ACC112 (cell line): ENCODE results near the gene NR4A3.
A peak's percentile ranks its signal among the peaks of the same experiment; 100 is the strongest.
"Not testable (repeated sequence)": the region's sequence is repeated elsewhere in the genome, so short reads cannot be mapped to it uniquely, and the experiment has no call there.

ENCODE experiments used
- H2AFZ ChIP-seq: fragments of 200-600 bp; sonication (generic); one replicate; pipeline ENCODE4 v1.6.0; 2017; ENCODE audit warnings: antibody characterized with exemption, low read length; ENCODE audit not compliant: unreplicated experiment
- H3K27ac ChIP-seq: fragments of 200-600 bp; sonication (generic); 2 replicates; pipeline ENCODE4 v1.5.1; 2014; ENCODE audit warnings: low read depth, mild to moderate bottlenecking, antibody characterized with exemption, low read length, moderate library complexity
- H3K27me3 ChIP-seq: fragments of 200-600 bp; sonication (generic); 2 replicates; pipeline ENCODE4 v1.6.1; 2014; ENCODE audit warnings: mild to moderate bottlenecking, antibody characterized with exemption, low read length, moderate library complexity, mixed read lengths; ENCODE audit not compliant: insufficient read depth
- H3K36me3 ChIP-seq: fragments of 200-600 bp; sonication (generic); 2 replicates; pipeline ENCODE4 v1.6.1; 2016; ENCODE audit warnings: mild to moderate bottlenecking, antibody characterized with exemption, low read length, moderate library complexity, mixed read lengths; ENCODE audit not compliant: insufficient read depth
- H3K4me1 ChIP-seq: fragments of 200-600 bp; sonication (generic); one replicate; pipeline ENCODE4 v1.6.1; 2016; ENCODE audit warnings: low read length, mixed read lengths; ENCODE audit not compliant: insufficient read depth, unreplicated experiment, control insufficient read depth
- H3K4me3 ChIP-seq: fragments of 200-600 bp; sonication (generic); 2 replicates; pipeline ENCODE4 v1.5.1; 2014; ENCODE audit warnings: mild to moderate bottlenecking, low read depth, low read length
- H3K79me2 ChIP-seq: fragments of 200-600 bp; sonication (generic); one replicate; pipeline ENCODE4 v1.6.0; 2016; ENCODE audit warnings: low read length; ENCODE audit not compliant: control insufficient read depth, unreplicated experiment, insufficient read depth

NR4A3 gene

DNA sequence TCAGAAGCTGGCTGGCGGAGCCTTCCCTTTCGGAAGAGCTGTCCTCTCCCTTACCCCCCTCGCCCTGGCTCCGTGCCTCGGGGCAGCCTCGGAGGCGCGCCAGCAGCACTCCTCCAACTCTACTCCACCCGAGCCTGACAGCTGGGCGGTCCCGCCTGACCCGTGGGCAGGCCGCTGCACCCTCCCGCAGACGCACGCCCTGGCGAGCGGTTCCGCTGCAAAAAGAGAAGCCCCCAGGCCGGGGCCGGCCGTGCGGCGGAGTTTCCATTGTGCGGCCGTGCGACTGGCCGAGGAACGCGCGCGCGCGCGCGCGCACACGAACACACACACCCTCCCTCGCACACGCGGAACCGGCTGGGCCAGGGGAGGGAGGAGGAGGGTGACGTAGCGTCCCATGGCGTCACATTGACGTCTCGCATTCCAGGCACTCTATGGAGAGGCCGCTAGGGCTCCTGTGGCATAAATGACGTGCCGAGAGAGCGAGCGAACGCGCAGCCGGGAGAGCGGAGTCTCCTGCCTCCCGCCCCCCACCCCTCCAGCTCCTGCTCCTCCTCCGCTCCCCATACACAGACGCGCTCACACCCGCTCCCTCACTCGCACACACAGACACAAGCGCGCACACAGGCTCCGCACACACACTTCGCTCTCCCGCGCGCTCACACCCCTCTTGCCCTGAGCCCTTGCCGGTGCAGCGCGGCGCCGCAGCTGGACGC is at the start of gene NR4A3:
Gene NR4A3, plus strand, starts transcription at position 490 of the 713 bp plus-strand sequence. CDS start 6,158 bp downstream, outside the sequence.
- Histone ChIP-seq H3K4me1 (peaks cover 8% of the 10 kb centered on the region), H3K27ac (peak within 1 kb of the TSS; percentile 95), H3K79me2 (no peaks in the 10 kb centered on the region), H3K36me3 (no peaks in the 10 kb centered on the region), H3K4me3 (peak within 1 kb of the TSS; percentile 90), H3K27me3 (0 out of 2 replicates have a peak, but pooled peaks cover 7% of the 10 kb centered on the region), H2AFZ (peak within 1 kb of the TSS; percentile 89)

- H3K4me3 ChIP-seq = no peak overlapping the region
- peaks cover 8% of the 10 kb centered on the region for H3K4me1 ChIP-seq
- no peaks in the 10 kb centered on the region for H3K79me2 ChIP-seq
- no peak overlapping the region for H2AFZ ChIP-seq
- H3K27me3 ChIP-seq = no peaks in the 10 kb centered on the region
- no peaks in the 10 kb centered on the region for H3K36me3 ChIP-seq
- no peak overlapping the region for H3K27ac ChIP-seq
These were observed 48.1 kb upstream of the NR4A3 start for GRCh38 chr9:99773468-99774138.

GRCh38 chr9:99778308-99778707 is 43.4 kb upstream of the NR4A3 start:
- H3K27ac ChIP-seq = no peak overlapping the region
- H3K36me3 ChIP-seq = no peaks in the 10 kb centered on the region
- H3K27me3 ChIP-seq = no peaks in the 10 kb centered on the region
- no peak overlapping the region for H3K4me3 ChIP-seq
- H2AFZ ChIP-seq = peak overlapping the region; percentile 26
- peaks cover 9% of the 10 kb centered on the region for H3K4me1 ChIP-seq
- no peaks in the 10 kb centered on the region for H3K79me2 ChIP-seq

- H3K4me3 ChIP-seq = no peak overlapping the region
- no peaks in the 10 kb centered on the region for H3K79me2 ChIP-seq
- no peaks in the 10 kb centered on the region for H3K36me3 ChIP-seq
- no peak overlapping the region for H2AFZ ChIP-seq
- H3K27ac ChIP-seq = no peak overlapping the region
- H3K4me1 ChIP-seq = peaks cover 9% of the 10 kb centered on the region
- H3K27me3 ChIP-seq = no peaks in the 10 kb centered on the region
These were observed 42.8 kb upstream of the NR4A3 start for GRCh38 chr9:99778836-99779235.

GRCh38 chr9:99779277-99779676 is 42.4 kb upstream of the NR4A3 start:
- Histone ChIP-seq H3K27me3 (no peaks in the 10 kb centered on the region), H3K4me1 (peaks cover 9% of the 10 kb centered on the region), H3K36me3 (no peaks in the 10 kb centered on the region), H2AFZ (no peak overlapping the region), H3K27ac (no peak overlapping the region), H3K4me3 (no peak overlapping the region), H3K79me2 (no peaks in the 10 kb centered on the region)

- not testable (repeated sequence) for H3K27me3 ChIP-seq, H3K4me3 ChIP-seq, H3K79me2 ChIP-seq, H3K36me3 ChIP-seq, H2AFZ ChIP-seq, H3K4me1 ChIP-seq, H3K27ac ChIP-seq
These were observed 39.3 kb upstream of the NR4A3 start for GRCh38 chr9:99782349-99782748.

- H3K4me3 ChIP-seq = no peak overlapping the region
- H2AFZ ChIP-seq = no peak overlapping the region
- peaks cover 9% of the 10 kb centered on the region for H3K27me3 ChIP-seq
These were observed 38.5 kb upstream of the NR4A3 start for GRCh38 chr9:99782962-99783718.

GRCh38 chr9:99783799-99784198 is 37.9 kb upstream of the NR4A3 start:
- Histone ChIP-seq H3K79me2 (no peaks in the 10 kb centered on the region), H2AFZ (no peak overlapping the region), H3K27me3 (peaks cover 9% of the 10 kb centered on the region), H3K4me1 (no peaks in the 10 kb centered on the region), H3K36me3 (no peaks in the 10 kb centered on the region), H3K4me3 (no peak overlapping the region), H3K27ac (no peak overlapping the region)

More at GRCh38 chr9:99782962-99783718, 38.5 kb upstream of the NR4A3 start:
- Histone ChIP-seq H3K79me2 (no peaks in the 10 kb centered on the region), H3K36me3 (no peaks in the 10 kb centered on the region), H3K27ac (no peak overlapping the region), H3K4me1 (peaks cover 5% of the 10 kb centered on the region)

DNA sequence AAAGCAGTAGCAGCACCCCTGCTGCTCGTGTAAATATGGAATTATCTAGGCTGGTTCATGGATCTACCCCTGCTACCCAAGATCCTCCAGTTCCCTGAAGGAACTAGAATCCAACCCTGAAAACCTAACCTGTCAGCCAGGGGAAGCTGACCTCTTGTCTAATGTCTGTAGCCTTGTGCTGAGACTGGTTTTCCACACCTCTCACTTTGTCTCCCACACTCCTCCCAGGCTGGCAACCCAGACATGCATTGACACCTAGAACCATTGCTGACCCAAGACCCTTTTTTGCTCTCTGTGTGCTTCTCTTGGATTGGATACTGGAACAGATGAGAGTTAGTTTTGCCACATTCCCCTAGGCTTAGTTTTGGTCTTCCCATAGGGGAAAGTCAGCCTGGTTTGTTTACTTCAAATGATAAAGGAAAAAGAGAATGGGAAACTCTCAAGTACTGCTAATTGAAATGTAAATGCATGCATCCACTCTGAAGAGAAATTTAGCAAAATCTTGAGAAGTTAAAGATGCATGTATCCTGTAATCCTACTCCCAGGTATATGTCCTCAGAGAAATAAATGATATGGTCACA is 36.6 kb upstream of the NR4A3 start:
- Histone ChIP-seq H2AFZ (no peak overlapping the region), H3K27ac (no peak overlapping the region)

DNA sequence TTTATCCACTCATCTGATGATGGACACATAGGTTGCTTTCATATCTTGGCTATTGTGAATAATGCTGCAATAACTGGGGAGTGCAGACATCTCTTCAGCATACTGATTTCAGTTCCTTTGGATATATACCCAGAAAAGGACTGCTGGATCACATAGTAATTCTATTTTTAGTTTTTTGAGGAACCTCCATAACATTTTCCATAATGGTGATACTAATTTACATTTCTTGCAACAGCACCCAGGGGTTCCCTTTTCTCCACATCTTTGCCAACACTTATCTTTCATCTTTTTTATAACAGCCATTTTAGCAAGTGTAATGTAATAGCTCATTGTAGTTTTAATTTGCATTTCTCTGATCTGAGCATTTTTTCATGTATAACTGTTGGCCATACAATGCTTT is 34.1 kb upstream of the NR4A3 start:
- Histone ChIP-seq H2AFZ (no peak overlapping the region), H3K4me1 (no peaks in the 10 kb centered on the region), H3K79me2 (no peaks in the 10 kb centered on the region), H3K27me3 (peaks cover 9% of the 10 kb centered on the region), H3K4me3 (no peak overlapping the region), H3K27ac (no peak overlapping the region), H3K36me3 (no peaks in the 10 kb centered on the region)

More for the DNA sequence above, 36.6 kb upstream of the NR4A3 start:
- Histone ChIP-seq H3K4me1 (no peaks in the 10 kb centered on the region), H3K79me2 (no peaks in the 10 kb centered on the region), H3K4me3 (no peak overlapping the region), H3K27me3 (peaks cover 9% of the 10 kb centered on the region), H3K36me3 (no peaks in the 10 kb centered on the region)
